ENCODE data around the gene GLG1.
"Not testable (repeated sequence)": the region's sequence is repeated elsewhere in the genome, so short reads cannot be mapped to it uniquely, and the experiment has no call there.

GRCh38 chr16:74419811-74420210, 187.1 kb downstream of the GLG1 start:
- TF ChIP-seq TAF1, POLR2AphosphoS5, POLR2A (IDR thresholded peaks at IDR 0.05; ENCODE audit: low read depth, low read length): not testable (repeated sequence)

Measured in GM12891 (cell line).